ENCODE data around the gene GH1. TPM values are rescaled to one million over a fixed set of nuclear protein-coding genes. Genes with fewer than 3 reads are reported as not detected.
"Not testable (repeated sequence)": the region's sequence is repeated elsewhere in the genome, so short reads cannot be mapped to it uniquely, and the experiment has no call there.

GH1 gene
- polyA plus RNA-seq, 1 of the 3 experiments (the other 2 are of a cell fraction) = not detected

- no peaks in the 10 kb centered on the region for H3K9me3 ChIP-seq
- no peaks in the 10 kb centered on the region for H3K36me3 ChIP-seq (replicated peaks in 1 of 2; ENCODE audit: control insufficient read depth in 1 of 2, insufficient read depth in 2 of 2, low read length in 1 of 2)
- H3K79me2 ChIP-seq (ENCODE audit: insufficient read depth) = no peaks in the 10 kb centered on the region
- no peaks in the 10 kb centered on the region for H3F3A ChIP-seq (replicated peaks; ENCODE audit: insufficient read depth)
- H3K9ac ChIP-seq = no peak overlapping the region
- CTCF ChIA-PET = interaction anchor here (0.6 to 4.5 kb wide), 10 partner anchors 12 to 349 kb away, joined by 3 to 21 read pairs (median 4); partner anchors contain the start of gene CSHL1
- peak; percentile 25 for DNase-seq
- H3K4me3 ChIP-seq (ENCODE audit: low read depth in 2 of 2, low read length in 1 of 2) = no peak overlapping the region
- no peak overlapping the region for H3K4me2 ChIP-seq
- POLR2A ChIA-PET = no interaction called here
- no peaks in the 10 kb centered on the region for H3K27me3 ChIP-seq (ENCODE audit: insufficient read depth)
- TF ChIP-seq MXI1 (IDR thresholded peaks at IDR 0.05; ENCODE audit: low read depth, low read length) (no peak), TCF12 (IDR thresholded peaks at IDR 0.05) (no peak), IRF3 (IDR thresholded peaks at IDR 0.05; ENCODE audit: low read depth, low read length) (no peak), NFIC (IDR thresholded peaks at IDR 0.05; ENCODE audit: borderline replicate concordance) (no peak), POLR2AphosphoS5 (IDR thresholded peaks at IDR 0.05; ENCODE audit: low read depth, low read length) (no peak), USF1 (IDR thresholded peaks at IDR 0.05; ENCODE audit: borderline replicate concordance, low read depth) (no peak), CHD2 (IDR thresholded peaks at IDR 0.05; ENCODE audit: low read length, partially characterized antibody) (no peak), GATA2 (CRISPR knock-in tag; IDR thresholded peaks at IDR 0.05) (no peak), EZH2phosphoT487 (IDR thresholded peaks at IDR 0.05; ENCODE audit: borderline replicate concordance, low read depth) (no peak), RAD21 (IDR thresholded peaks at IDR 0.05; ENCODE audit: low read length) (no peak)
- no peak overlapping the region for H3K27ac ChIP-seq (ENCODE audit: low read depth in 2 of 2, low read length in 1 of 2)
- no peaks in the 10 kb centered on the region for H4K20me1 ChIP-seq (ENCODE audit: insufficient read depth)
- H2AFZ ChIP-seq (ENCODE audit: low read depth) = no peak overlapping the region
- 56% methylated on average over 5 of the region's 5 CpGs for WGBS (ENCODE audit: low lambda C conversion rate)
- H3K4me1 ChIP-seq (ENCODE audit: control insufficient read depth in 1 of 2, insufficient read depth in 2 of 2, low read depth in 1 of 2, low read length in 1 of 2) = no peaks in the 10 kb centered on the region
- H3K9me2 ChIP-seq = no peaks in the 10 kb centered on the region
Observed at GRCh38 chr17:63925615-63926014, 7.0 kb upstream of the GH1 start.

- WGBS (ENCODE audit: low lambda C conversion rate) = 64% methylated on average over 9 of the region's 9 CpGs
- H3K4me3 ChIP-seq (ENCODE audit: low read depth in 2 of 2, low read length in 1 of 2); H3K36me3 ChIP-seq (replicated peaks in 1 of 2; ENCODE audit: control insufficient read depth in 1 of 2, insufficient read depth in 2 of 2, low read length in 1 of 2); H3K27me3 ChIP-seq (ENCODE audit: insufficient read depth); H2AFZ ChIP-seq (ENCODE audit: low read depth); H3K9me2 ChIP-seq; DNase-seq; H3K4me2 ChIP-seq; H3K9me3 ChIP-seq; H3F3A ChIP-seq (replicated peaks; ENCODE audit: insufficient read depth); H3K27ac ChIP-seq (ENCODE audit: low read depth in 2 of 2, low read length in 1 of 2); H3K9ac ChIP-seq; H4K20me1 ChIP-seq (ENCODE audit: insufficient read depth); H3K79me2 ChIP-seq (ENCODE audit: insufficient read depth); POLR2A ChIA-PET; H3K4me1 ChIP-seq (ENCODE audit: control insufficient read depth in 1 of 2, insufficient read depth in 2 of 2, low read depth in 1 of 2, low read length in 1 of 2): not testable (repeated sequence)
- CTCF ChIA-PET = interaction anchor here (1.1 to 2.1 kb wide), 5 partner anchors 10 to 211 kb away, joined by 4 to 11 read pairs (median 6); no protein-coding TSS in a partner anchor
Observed at GRCh38 chr17:63922402-63922801, 3.8 kb upstream of the GH1 start.

GRCh38 chr17:63920779-63921178 is 2.1 kb upstream of the GH1 start:
- H2AFZ ChIP-seq (ENCODE audit: low read depth); POLR2A ChIA-PET; H3K9ac ChIP-seq; H3K9me2 ChIP-seq; H3K4me3 ChIP-seq (ENCODE audit: low read depth in 2 of 2, low read length in 1 of 2); H3K4me1 ChIP-seq (ENCODE audit: control insufficient read depth in 1 of 2, insufficient read depth in 2 of 2, low read depth in 1 of 2, low read length in 1 of 2); H3K27ac ChIP-seq (ENCODE audit: low read depth in 2 of 2, low read length in 1 of 2); H4K20me1 ChIP-seq (ENCODE audit: insufficient read depth); H3K36me3 ChIP-seq (replicated peaks in 1 of 2; ENCODE audit: control insufficient read depth in 1 of 2, insufficient read depth in 2 of 2, low read length in 1 of 2); H3K9me3 ChIP-seq; H3K4me2 ChIP-seq; H3F3A ChIP-seq (replicated peaks; ENCODE audit: insufficient read depth); H3K79me2 ChIP-seq (ENCODE audit: insufficient read depth); DNase-seq: not testable (repeated sequence)
- 47% methylated on average over 5 of the region's 5 CpGs for WGBS (ENCODE audit: low lambda C conversion rate)
- peaks cover 26% of the 10 kb centered on the region for H3K27me3 ChIP-seq (ENCODE audit: insufficient read depth)
- CTCF ChIA-PET = interaction anchor here (0.7 to 6.7 kb wide), 20 partner anchors 10 to 424 kb away, joined by 3 to 214 read pairs (median 14); partner anchors contain the start of genes CD79B, CSHL1, ERN1 and PRR29

- H2AFZ ChIP-seq (ENCODE audit: low read depth); H3K9me2 ChIP-seq; H3F3A ChIP-seq (replicated peaks; ENCODE audit: insufficient read depth); H3K9ac ChIP-seq; POLR2A ChIA-PET; H4K20me1 ChIP-seq (ENCODE audit: insufficient read depth); DNase-seq; H3K4me1 ChIP-seq (ENCODE audit: control insufficient read depth in 1 of 2, insufficient read depth in 2 of 2, low read depth in 1 of 2, low read length in 1 of 2); H3K9me3 ChIP-seq; H3K27ac ChIP-seq (ENCODE audit: low read depth in 2 of 2, low read length in 1 of 2); H3K79me2 ChIP-seq (ENCODE audit: insufficient read depth); H3K36me3 ChIP-seq (replicated peaks in 1 of 2; ENCODE audit: control insufficient read depth in 1 of 2, insufficient read depth in 2 of 2, low read length in 1 of 2); H3K4me2 ChIP-seq; H3K4me3 ChIP-seq (ENCODE audit: low read depth in 2 of 2, low read length in 1 of 2): not testable (repeated sequence)
- CTCF ChIA-PET = interaction anchor here (0.6 to 6.7 kb wide), 63 partner anchors 9 to 500 kb away, joined by 3 to 214 read pairs (median 6); partner anchors contain the start of genes CD79B, CSHL1, ERN1 and ICAM2
- H3K27me3 ChIP-seq (ENCODE audit: insufficient read depth) = peaks cover 31% of the 10 kb centered on the region
- 77% methylated on average over 6 of the region's 6 CpGs for WGBS (ENCODE audit: low lambda C conversion rate)
Observed at GRCh38 chr17:63920050-63920449, 1.4 kb upstream of the GH1 start.

All from SK-N-SH (cell line).